ENCODE results near the gene SNPH.

Gene SNPH

DNA sequence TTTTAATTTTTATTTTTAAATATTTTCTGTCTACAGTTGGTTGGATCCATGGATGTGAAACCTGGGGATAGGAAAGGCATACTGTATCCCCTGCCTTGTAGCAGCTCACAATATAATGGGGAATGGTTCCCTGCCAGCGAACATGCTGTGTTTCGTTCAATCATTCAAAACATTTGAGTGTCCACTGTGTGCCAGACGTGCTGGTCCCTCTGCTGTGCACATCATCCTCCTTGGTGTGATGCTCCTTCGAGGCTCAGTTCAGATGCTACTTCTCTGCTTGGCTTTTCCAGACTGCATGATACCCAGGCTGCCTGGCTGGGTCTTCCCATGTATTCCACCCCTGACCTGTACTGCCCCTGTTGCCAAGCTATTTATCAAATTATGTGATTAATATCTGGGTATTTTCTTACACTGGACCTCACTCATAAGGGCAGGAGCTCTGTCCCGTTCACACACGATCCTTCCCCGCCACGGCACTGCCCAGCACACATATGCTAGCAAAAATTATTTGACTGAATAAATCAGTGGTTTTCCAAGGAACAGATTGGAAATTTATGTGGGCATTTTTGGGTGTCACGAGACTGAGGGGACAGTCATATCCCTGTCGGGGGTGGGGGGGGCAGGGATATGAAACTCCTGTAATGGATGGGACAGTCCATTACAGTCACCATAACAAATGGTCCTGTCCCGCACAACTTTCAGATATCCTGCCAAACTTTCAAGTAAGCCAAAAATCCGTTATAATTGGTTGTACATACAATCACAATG, 57.9 kb downstream of the SNPH start:
- DNase-seq (ENCODE audit: low read depth) = no peak

DNA sequence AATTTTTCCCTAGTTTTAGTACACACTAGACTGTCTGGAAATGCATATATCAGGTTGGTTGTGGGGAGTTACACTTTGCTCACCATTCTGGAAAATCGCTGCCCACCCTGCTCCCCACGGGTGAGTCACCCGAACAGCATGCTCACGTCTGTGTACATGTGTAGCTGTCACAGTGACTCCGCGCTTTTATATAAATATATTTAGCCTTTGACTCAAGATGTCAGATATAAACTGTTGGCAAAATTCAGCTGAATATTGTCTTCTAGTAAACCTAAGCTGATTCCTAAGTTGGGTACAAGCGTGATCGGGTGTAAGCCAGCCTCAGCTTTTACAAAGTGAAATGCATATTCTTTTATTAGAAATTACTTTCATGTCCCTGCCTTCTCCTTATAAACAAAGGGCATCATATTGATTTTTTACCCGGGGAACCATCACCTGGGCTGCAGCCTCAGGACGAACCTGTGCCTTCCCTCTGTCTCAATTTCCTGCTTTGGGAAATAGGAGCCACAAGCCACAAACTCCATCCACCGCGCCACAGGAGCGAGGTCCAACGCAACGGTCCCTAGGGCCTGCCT, 58.6 kb downstream of the SNPH start:
- DNase-seq (ENCODE audit: low read depth) = no peak

DNA sequence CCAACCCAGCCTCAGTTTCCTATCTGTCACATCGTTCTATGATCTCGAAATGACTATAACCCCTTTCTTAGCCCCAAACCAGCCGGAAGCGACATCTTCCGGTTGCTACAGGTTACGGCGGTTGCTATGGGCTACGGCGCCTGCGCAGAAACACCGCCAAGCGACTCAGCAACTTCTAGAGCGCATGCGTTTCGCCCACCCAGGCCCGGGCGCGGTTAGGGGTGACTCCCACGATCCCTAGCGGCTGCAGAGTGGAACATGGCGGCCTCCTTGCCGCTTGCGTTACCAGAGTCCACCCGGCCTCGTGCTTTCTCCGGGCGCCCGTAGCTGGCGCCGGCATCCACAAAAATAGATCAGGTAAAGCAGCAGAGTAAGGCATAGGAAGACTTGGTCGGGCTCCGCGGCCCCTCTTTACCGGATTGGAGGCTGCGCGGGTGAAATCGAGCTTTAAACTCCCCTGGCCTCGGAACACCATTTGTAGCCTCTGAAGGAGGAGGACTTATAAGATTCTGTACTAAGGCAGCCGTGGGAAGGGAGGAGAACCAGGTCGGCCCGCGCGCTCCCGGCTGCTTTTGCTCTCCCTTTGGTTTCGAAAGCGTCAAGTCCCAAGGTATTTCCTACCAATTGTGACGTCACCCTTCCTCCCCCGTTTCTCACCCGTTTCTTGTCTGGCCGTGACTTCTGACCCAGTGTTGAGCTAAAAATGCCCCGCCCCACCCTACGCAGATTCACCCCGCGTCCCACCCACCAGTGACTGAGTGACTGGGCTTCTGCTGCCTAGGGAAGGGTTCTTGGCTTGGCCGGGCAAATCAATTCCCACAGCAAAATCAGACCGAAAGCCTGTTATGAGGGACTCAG, 59.3 kb downstream of the SNPH start:
- DNase-seq (ENCODE audit: low read depth) = peak; percentile 87

DNA sequence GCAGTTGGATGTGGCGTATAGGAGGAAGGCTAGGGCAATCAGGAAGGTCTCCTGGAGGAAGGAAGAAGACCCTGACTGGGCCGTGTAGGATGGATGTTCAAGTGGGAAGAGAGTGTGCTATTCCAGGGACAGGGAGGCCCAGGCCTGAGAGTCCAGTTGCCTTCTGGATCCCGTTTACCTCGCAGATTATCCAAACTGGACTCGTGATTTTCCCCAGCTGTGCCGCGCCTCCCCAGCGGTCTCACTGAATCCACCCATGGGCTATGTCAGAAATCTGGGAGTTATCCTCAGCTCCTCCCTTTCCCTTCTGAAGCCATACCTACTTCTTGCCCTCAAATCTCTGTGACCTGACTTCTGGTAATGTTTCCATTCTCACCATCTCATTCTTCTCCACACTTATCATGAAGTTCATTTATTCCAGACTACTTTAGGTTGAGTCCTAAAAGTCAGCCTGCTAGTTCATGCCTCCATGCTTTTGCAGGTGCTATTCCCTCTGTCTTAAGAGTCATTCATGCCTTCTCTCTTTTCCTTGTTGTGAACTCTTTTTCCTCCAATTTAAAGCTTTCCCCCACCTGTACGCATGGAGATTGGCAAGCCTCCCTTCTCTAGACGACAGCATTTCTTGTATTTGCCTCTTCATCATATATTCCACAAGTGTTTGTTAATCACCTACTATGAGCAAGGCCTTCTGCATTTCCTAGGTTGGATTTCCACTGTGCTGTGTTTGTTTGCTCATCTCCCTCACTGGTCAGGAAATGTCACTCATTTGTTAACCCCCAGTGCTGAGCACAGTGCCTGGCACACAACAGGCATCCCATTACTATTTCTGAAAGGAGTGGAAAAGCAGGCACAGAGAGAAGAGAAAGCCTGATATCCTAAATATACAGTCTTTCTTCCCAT, 60.2 kb downstream of the SNPH start:
- no peak for DNase-seq (ENCODE audit: low read depth)

DNA sequence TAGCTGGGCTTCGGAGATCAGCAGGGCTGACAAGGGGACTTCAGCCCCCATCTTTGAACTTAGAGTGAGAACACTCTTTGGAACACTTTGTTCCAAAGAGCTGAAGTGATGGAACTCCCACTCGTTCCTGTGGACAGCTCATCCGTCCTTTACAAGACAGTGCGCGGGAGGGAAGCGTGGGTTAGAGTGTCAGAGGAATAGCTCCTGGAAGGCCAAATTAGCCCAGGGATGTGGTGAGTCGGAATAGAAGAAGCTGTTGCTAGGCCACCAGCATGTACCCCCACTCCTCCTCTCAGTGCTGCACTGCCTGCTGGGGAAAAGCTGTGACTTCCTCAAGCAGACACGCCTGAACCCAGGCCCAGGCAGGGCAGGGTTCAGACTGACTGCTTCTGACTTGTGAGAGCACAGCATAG, 61.2 kb downstream of the SNPH start:
- no peak for DNase-seq (ENCODE audit: low read depth)

DNA sequence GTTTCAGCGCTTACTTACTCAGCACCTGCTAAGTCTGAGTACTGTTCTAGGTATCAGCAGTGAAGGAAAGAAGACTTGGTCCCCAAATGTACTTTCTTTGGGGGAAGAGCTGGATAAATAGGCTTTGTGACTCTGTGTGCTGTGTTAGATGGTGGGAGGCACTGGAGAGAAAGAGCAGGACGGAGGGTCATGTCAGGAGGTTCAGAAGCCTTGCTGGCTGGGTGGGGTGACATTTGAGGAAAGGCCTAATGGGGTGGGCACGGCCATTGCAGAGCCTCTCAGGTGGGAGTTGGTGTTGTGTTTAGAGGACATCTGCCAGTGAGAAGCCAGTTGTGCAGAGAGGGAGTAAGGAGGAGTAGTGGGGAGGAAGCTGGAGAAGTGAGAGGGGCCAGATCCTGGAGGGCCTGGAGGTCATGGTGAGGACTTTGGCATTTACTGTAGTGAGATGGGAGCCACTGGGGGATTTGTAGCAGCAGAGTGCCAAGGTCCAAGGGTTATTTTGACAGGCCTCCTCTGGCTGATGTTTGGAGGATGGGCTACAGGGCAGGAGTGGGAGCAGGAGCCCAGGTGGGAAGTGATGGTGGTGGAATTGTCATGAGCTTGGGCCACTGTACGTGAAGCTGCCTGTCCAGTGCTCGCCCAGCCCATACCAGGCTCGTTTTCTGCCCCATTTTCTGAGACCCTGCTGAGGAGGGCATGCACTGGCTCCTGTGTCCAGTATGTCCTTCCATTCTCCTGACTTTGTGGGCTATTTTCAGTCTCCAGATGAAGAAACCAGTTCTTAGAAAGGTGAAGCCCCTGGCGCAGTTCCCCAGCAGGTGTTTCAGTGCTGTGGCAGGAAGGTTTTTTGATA, 62.0 kb downstream of the SNPH start:
- no peak for DNase-seq (ENCODE audit: low read depth)

DNA sequence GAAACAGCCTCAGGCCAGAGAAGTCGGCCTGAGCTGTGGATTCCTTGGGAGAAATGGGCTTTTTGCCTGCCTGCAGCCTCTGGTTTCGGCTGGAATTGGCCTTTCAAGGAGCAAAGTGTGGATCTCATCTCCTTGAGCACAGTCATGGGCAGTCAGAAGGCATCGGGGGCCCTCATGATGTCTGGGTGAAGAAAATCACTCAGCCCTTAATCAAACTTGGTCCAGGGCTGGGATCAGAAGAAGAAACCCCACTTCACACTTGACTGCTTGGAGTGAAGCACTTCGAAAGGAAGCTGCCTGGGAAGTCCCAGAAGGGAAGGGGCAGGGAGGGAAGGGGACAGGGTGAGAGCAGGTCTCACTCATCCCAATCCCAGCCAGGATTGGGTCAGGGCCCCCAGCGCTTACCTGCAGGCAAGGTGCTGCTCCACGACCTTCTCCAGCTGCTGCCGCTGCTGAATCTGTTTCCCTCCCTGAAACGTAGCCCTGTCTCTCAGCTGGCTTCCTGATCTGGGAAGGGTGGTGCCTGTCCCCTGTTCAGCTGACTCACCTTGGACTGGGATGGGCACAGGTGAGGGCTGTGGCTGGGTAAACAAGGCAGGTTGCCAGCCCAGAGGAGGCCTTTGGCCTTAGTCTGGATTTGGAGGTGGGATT, 62.7 kb downstream of the SNPH start, which contains the start of gene SDCBP2:
SDCBP2 (minus strand) TSS at position 460 of the 651 bp plus-strand sequence. CDS start 8,723 bp downstream, outside the sequence.
- DNase-seq (ENCODE audit: low read depth) = no peak

DNA sequence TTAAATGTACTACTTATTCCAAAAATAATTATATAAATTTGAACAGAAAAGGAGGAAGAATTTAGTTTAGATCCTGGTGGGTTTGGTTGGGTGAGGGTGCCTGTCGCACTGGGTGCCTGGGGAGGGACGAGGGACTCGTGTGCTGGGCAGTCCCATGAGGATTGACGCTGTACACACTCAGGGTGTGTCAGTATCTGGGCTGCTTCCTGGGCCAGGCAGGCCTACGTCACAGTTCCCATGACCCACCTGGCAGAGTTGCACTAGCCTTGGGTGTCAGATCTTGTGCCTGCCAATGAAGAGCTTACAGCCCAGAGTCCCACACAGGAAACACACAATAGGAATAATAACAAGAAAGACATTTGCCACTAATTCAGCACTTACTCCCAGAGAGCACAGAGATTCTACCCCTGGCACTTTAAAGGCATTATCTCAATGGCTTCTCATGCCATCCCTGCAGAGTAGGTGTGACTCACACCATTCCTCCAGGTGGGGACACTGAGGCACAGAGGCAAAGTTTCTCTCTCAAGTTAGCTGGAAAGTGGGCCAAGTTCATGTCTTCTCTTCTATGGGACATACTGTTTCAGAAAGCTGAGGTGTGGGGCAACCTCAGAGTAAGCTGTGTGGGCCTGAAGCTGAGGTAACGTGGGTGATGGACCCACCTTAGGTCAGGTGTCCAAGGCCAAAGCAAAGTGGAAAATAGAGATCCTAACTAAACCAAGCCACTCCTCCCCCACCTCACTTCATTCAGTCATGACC, 64.2 kb downstream of the SNPH start:
- no peak for DNase-seq (ENCODE audit: low read depth)

DNA sequence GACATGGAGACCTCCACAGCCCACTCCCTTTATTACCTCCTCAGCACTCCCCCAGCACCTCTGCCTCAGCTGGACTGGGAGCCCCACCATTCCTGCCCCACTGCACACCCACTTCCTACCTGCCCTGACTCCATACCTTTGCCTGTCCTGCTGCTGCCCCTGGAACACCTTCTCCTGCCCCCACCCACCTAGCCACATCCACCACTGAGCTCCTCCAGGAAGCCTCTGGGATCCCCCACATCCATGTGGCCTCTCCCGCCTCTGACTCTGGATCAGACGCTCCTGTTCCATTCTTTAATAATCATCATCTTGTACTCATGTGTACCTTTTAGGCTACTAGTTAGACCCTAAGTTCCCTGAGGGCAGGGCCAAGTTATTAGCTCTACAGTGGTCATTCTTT, 65.0 kb downstream of the SNPH start:
- DNase-seq (ENCODE audit: low read depth) = no peak

DNA sequence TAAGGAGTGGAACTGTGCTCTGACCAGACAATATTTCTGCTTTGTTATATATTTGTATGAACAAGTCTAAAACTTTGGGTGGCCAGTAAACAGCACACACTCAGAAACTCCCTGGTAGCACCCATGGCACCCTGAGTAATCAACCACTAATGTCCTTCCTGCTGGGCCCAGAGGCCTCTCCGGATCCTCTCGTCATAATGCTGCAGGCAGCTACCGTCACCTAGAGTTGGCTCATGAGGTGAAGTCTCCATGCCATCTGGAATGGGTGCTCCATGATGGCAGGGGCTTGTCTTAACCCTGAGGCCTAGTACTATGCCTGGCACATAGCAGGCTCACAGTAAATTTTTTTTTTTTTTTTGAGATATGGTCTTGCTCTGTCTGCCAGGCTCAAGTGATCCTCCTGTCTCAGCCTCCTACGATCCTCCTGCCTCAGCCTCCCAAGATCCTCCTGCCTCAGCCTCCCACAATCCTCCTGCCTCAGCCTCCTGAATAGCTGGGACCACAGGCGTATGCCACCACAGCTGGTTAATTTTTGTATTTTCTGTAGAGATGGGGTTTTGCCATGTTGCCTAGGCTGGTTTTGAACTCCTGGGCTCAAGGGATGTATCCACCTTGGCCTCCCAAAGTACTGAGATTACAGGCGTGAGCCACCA, 65.8 kb downstream of the SNPH start:
- no peak for DNase-seq (ENCODE audit: low read depth)

DNA sequence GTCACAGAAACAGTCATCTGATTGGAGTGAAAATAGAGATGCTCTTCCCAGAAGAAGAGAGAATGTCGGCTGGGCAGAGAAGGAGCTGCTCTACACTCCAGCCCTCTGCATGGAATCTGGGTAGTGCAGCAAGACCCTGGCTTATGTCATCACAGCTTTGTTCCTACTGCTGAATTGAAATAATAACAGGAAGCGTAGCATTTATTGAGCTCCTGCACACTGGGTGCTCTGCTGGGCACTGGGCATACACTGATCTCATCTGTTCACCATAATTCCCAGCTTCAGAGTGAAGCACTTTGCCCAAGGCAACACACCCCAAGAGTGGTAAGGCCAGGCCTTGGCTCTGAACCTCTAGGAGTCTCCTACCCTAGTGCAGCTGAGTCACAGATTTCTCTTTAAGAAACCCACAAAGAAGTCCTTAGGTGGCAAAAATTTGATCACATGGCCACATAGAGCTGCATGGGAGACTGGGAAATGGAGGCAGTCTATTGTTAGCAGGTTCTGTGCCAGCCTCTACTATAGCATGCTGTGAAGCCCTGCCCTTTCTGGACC, 66.7 kb downstream of the SNPH start:
- DNase-seq (ENCODE audit: low read depth) = no peak

DNA sequence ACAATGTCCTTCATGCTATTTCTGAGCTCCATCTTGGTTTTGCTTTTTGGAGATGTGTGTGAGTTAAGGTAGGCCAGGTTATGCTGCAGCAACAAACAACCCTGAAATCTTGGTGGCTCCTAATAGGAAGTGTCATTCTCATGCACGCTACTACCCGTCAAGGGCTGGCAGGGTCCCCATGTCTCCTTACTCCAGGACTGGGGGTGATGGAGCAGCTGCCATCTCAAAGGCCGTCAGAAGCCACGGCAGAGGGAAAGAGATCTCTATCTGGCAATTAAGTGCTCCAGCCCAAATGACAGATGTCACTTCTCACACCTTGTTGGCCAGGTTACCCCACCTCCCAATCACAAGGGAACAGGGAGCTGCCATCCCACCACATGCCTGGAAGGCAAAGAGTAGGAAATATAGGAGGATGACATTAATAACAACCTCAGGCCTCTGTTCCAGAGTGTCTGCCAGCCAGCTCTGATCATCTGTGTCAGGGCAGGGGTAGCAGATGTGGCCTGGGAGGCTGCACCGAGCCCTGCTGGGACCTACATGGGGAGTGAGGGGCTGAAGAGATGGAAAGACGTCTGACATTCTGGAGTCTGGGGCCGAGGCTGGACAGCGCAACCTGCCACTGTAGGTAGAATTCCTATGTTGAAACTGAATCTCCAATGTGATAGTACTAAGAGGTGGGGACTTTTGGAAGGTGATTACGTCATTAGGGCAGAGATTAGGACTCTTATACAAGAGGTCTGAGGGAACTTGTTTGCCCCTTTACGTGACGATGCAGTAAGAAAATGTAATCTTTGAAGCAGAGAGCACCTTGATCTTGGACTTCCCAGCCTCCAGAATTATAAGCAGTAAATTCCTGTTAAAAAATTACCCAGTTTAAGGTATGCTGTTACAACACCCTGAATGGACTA, 67.6 kb downstream of the SNPH start:
- no peak for DNase-seq (ENCODE audit: low read depth)

DNA sequence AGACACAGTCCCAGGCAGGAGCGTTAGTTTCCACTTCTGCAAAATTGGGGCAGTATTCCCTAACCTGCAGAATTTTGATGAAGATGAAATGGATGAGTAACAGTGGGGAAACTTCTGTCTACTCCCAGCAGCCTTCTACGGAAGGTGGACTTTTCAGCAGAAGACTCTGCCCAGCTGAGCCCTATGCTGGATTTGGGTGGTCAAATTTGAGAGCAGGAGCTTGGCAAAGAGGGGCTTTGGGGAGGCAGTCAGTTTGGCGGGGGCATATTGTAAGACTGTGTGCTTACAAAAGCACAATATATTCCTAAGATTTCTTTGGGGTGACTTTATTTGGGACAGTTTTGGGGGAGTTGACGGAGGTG, 68.3 kb downstream of the SNPH start:
- DNase-seq (ENCODE audit: low read depth) = no peak

DNA sequence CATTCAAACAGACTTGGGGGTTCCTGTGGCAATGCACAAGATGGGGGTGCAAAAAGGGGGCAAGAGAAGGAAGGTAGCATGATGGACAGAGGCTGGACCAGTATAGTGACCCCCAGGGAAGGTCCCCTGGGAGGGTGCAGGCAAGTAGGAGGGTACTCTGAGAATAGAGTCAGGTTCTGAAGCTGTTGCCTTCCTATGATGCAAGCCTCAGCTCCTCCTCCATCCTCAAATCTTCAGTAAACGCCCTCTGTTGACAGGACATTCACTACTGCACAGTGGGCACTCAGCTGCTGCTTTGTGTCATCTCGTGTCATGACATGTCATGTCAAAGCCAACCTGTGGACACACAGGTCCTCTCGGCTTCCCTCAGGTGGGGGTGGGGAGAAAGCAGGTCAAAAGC, 68.7 kb downstream of the SNPH start:
- no peak for DNase-seq (ENCODE audit: low read depth)

DNA sequence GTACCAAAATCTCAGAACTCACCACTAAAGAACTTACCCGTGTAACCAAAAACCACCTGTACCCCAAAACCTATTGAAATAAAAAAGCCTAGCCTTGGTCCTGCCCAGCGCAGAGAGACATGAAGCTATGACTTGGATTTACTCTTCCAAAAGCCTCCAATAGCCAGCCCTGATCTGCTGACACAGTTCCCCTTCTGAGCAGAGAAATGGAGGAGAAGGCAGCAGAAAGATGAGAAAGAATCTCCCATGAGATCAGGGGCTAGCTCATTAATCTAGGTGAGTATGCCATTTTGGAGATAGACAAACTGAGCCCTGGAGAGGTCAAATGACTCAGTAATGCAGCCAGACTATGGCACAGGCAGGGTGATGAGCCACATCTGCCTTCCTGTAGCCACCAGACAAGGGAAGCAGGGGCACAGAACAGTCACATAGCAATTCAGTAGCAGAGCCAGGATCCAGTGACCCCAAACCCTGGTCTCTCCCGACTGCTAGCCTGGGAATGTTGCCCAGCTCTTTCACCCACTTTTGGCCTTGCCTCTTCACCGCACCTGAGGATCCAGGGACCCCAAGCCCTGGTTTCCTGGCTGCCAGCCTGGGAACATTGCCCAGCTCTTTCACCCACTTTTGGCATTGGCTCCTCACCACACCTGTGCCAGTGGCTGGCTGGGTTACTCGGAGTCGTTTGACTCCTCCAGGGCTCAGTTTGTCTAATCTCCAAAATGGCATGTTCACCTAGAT, 70.0 kb downstream of the SNPH start:
- DNase-seq (ENCODE audit: low read depth) = no peak

DNA sequence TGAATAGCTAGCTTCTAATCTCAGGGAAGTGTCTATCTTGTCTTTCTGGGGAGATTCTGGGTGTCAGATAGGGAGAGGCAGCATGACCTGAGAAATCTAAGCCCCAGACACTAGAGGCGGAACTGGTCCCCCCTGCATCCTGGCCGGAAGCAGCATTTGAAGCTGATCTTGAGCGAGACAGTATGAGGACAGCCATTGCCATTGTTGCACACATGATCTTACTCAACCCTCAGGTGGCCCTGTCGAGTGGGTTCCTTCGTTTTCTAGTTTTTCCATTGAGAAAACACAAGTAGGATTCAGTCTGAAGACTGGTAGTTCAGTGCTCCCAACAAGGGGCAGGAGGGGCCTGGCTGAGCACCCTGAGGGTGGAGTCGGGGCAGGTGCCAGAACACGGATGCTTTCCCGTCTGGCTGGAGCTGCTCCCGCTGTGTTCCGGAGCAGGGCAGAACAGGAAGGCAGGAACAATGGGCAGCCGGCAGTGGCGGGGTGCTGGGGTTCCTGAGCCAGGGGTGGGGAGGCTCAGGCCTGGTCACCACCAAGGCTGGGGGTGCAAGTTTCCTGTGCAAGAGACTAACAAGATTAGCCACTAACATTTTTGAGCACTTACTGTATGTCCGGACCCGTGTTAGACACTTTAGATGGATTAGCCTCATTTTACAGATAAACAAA, 70.7 kb downstream of the SNPH start:
- DNase-seq (ENCODE audit: low read depth) = no peak

DNA sequence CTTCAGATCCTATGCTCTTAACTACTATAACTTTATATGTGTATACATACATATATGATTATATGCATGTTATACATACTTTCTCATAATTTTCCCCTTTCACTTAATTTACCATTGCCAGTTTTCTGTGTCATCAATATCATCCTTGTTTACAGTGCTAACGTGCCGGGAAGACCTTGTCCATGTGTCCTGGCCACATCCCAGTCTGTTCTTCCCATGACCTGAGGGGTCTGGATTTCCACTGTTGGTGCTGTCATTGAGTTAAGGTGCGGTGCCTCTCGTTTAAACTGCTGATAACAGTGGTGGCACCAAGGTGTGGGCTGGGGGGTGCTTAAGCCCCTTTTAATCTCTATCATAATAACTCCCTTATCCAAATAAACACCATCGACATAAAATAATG, 71.3 kb downstream of the SNPH start:
- DNase-seq (ENCODE audit: low read depth) = no peak
